IMR-90 (cell line): ENCODE results near the gene PFKP. TPM values are rescaled to one million over a fixed set of nuclear protein-coding genes. Genes with fewer than 3 reads are reported as not detected.

ENCODE experiments used
- ATAC-seq: fragments of 200-7000 bp; cut with Tn5 transposase; 2 replicates; pipeline ENCODE4 v1.9.1; 2020; ENCODE audit warnings: low read depth, mild to moderate bottlenecking, moderate library complexity
- BruUV-seq: library from RNA; stranded (reverse); fragments of 400-500 nt; replicated peaks from 2 replicates; lab custom pipeline; 2021; lab: Mats Ljungman, UMichigan
- CTCF ChIA-PET: fragments of 300-600 bp; formaldehyde crosslinking; extraction: SDS; loops from one replicate; lab custom pipeline; 2021; ENCODE audit warnings: antibody characterized with exemption; lab: Yijun Ruan, JAX
- POLR2A ChIA-PET: fragments of 300-600 bp; sonication (Branson Sonifier 250); formaldehyde crosslinking; loops from one replicate; lab custom pipeline; 2022; ENCODE audit warnings: antibody characterized with exemption; ENCODE audit not compliant: unreplicated experiment; lab: Charles Lee
- DNase-seq: peaks from one replicate; pipeline ENCODE4 v3.0.0; 2013
- H2AFZ ChIP-seq: replicated peaks from 2 replicates; pipeline ENCODE3; 2013; ENCODE audit warnings: low read length, mild to moderate bottlenecking; ENCODE audit not compliant: poor library complexity
- H2AK5ac ChIP-seq: 2 replicates; pipeline ENCODE4 v1.6.1; 2013; ENCODE audit warnings: low read depth, low read length, inconsistent platforms
- H2AK9ac ChIP-seq: replicated peaks from 2 replicates; pipeline ENCODE3; 2013; ENCODE audit warnings: mild to moderate bottlenecking, low read depth, low read length, moderate library complexity; ENCODE audit not compliant: poor library complexity
- H2BK120ac ChIP-seq: 2 replicates; pipeline ENCODE4 v1.6.1; 2013; ENCODE audit warnings: low read depth, low read length, inconsistent platforms
- H2BK15ac ChIP-seq: 3 replicates; pipeline ENCODE4 v1.6.1; 2013; ENCODE audit warnings: low read depth, low read length, inconsistent platforms
- H2BK20ac ChIP-seq: 2 replicates; pipeline ENCODE4 v1.6.1; 2013; ENCODE audit warnings: low read depth, mild to moderate bottlenecking, inconsistent platforms, low read length, moderate library complexity
- H2BK5ac ChIP-seq: 2 replicates; pipeline ENCODE4 v1.6.1; 2013; ENCODE audit warnings: mild to moderate bottlenecking, low read depth, low read length, inconsistent platforms; ENCODE audit not compliant: poor library complexity, severe bottlenecking
- H3K14ac ChIP-seq: replicated peaks from 2 replicates; pipeline ENCODE4 v1.6.1; 2013; ENCODE audit warnings: low read depth, low read length, inconsistent platforms
- H3K18ac ChIP-seq: 2 replicates; pipeline ENCODE4 v1.6.1; 2013; ENCODE audit warnings: low read depth, low read length, control low read depth
- H3K23ac ChIP-seq: 2 replicates; pipeline ENCODE4 v1.6.1; 2013; ENCODE audit warnings: low read depth, low read length, inconsistent platforms
- H3K27ac ChIP-seq: 2 replicates; pipeline ENCODE4 v1.5.1; 2013; ENCODE audit warnings: mild to moderate bottlenecking, control low read depth, low read length; ENCODE audit not compliant: insufficient read depth
- H3K27me3 ChIP-seq: 2 replicates; pipeline ENCODE4 v1.6.1; 2013; ENCODE audit warnings: low read length; ENCODE audit not compliant: control insufficient read depth, insufficient read depth
- H3K36me3 ChIP-seq: 2 replicates; pipeline ENCODE4 v1.6.1; 2013; ENCODE audit warnings: low read length, mixed read lengths; ENCODE audit not compliant: control insufficient read depth, insufficient read depth
- H3K4ac ChIP-seq: 2 replicates; pipeline ENCODE4 v1.6.1; 2013; ENCODE audit warnings: low read depth, low read length, inconsistent platforms
- H3K4me1 ChIP-seq: 2 replicates; pipeline ENCODE4 v1.6.1; 2013; ENCODE audit warnings: low read length, mixed read lengths; ENCODE audit not compliant: control insufficient read depth, insufficient read depth
- H3K4me2 ChIP-seq: 2 replicates; pipeline ENCODE4 v1.6.1; 2013; ENCODE audit warnings: low read depth, mild to moderate bottlenecking, control low read depth, low read length, moderate library complexity
- H3K4me3 ChIP-seq: 2 replicates; pipeline ENCODE4 v1.5.1; 2013; ENCODE audit warnings: low read depth, mild to moderate bottlenecking, control low read depth, low read length, moderate library complexity; ENCODE audit not compliant: insufficient read depth
- H3K56ac ChIP-seq: 2 replicates; pipeline ENCODE4 v1.6.1; 2013; ENCODE audit warnings: low read length, inconsistent platforms; ENCODE audit not compliant: insufficient read depth; ENCODE audit errors: extremely low read depth
- H3K79me1 ChIP-seq, 2 experiments: 2 replicates each; pipeline ENCODE4 v1.6.1; 2013; ENCODE audit warnings: low read length in 2 of 2, inconsistent platforms in 1 of 2, low read depth in 1 of 2
- H3K9ac ChIP-seq: 2 replicates; pipeline ENCODE4 v1.6.1; 2013; ENCODE audit warnings: low read depth, low read length, control low read depth
- H3K9me1 ChIP-seq: 2 replicates; pipeline ENCODE4 v1.6.1; 2013; ENCODE audit warnings: low read length, inconsistent platforms; ENCODE audit not compliant: insufficient read depth
- H3K9me3 ChIP-seq: 2 replicates; pipeline ENCODE4 v1.6.1; 2013; ENCODE audit warnings: low read length; ENCODE audit not compliant: control insufficient read depth, insufficient read depth
- H4K20me1 ChIP-seq: 2 replicates; pipeline ENCODE4 v1.6.1; 2013; ENCODE audit warnings: low read length, inconsistent platforms; ENCODE audit not compliant: insufficient read depth
- H4K5ac ChIP-seq: 2 replicates; pipeline ENCODE4 v1.6.1; 2013; ENCODE audit warnings: mild to moderate bottlenecking, low read depth, low read length, control low read depth
- H4K8ac ChIP-seq, 2 experiments: 2 replicates each; pipeline ENCODE4 v1.6.1; 2013; ENCODE audit warnings: low read depth in 2 of 2, low read length in 2 of 2, control low read depth in 1 of 2, inconsistent platforms in 1 of 2
- H4K91ac ChIP-seq: 2 replicates; pipeline ENCODE4 v1.6.1; 2013; ENCODE audit warnings: low read depth, low read length, inconsistent platforms; ENCODE audit not compliant: insufficient read depth
- CHD1 ChIP-seq: IDR thresholded peaks from 2 replicates; pipeline ENCODE4 v1.6.1; 2012; ENCODE audit warnings: low read depth, low read length, improper control_type of control experiment
- ELK1 ChIP-seq: fragments of 150-350 bp; IDR thresholded peaks from 2 replicates; pipeline ENCODE4 v1.6.1; 2016; ENCODE audit warnings: low read depth, mild to moderate bottlenecking, low read length, moderate library complexity, borderline replicate concordance
- MAFK ChIP-seq: IDR thresholded peaks from 2 replicates; pipeline ENCODE4 v1.6.1; 2012; ENCODE audit warnings: low read depth, low read length, improper control_type of control experiment
- MAZ ChIP-seq: IDR thresholded peaks from 2 replicates; pipeline ENCODE4 v1.6.1; 2012; ENCODE audit warnings: low read depth, mild to moderate bottlenecking, low read length, improper control_type of control experiment, moderate library complexity, borderline replicate concordance
- MXI1 ChIP-seq: IDR thresholded peaks from 2 replicates; pipeline ENCODE4 v1.6.1; 2012; ENCODE audit warnings: low read depth, mild to moderate bottlenecking, low read length, moderate library complexity, borderline replicate concordance
- NFE2L2 ChIP-seq: fragments of 150-350 bp; IDR thresholded peaks from 2 replicates; pipeline ENCODE4 v1.6.1; 2016; ENCODE audit warnings: low read depth, mild to moderate bottlenecking, low read length
- POLR2A ChIP-seq: IDR thresholded peaks from 2 replicates; pipeline ENCODE4 v1.6.1; 2012; ENCODE audit warnings: mild to moderate bottlenecking, low read depth, low read length
- RCOR1 ChIP-seq: IDR thresholded peaks from 2 replicates; pipeline ENCODE4 v1.6.1; 2012; ENCODE audit warnings: mild to moderate bottlenecking, low read length, improper control_type of control experiment; ENCODE audit not compliant: insufficient replicate concordance
- RFX5 ChIP-seq: IDR thresholded peaks from 2 replicates; pipeline ENCODE4 v1.8.0; 2012; ENCODE audit warnings: low read depth, mild to moderate bottlenecking, low read length, moderate library complexity
- WGBS, 2 experiments: methylation state at CpG; one replicate each; pipeline versions ENCODE4 v1.1.5 to v1.1.7; 2013; ENCODE audit warnings: missing lambda C conversion rate in 2 of 2; ENCODE audit not compliant: insufficient read length in 1 of 2; ENCODE audit errors: extremely low coverage in 2 of 2; 5-methylcytosine and 5-hydroxymethylcytosine counted together
- dilution Hi-C: fragments of 300-500 bp; cut with HindIII; formaldehyde crosslinking; loops from one replicate; pipeline ENCODE4 v1.14.3; 2018; ENCODE audit warnings: low sequenced_read_pairs; ENCODE audit not compliant: unreplicated experiment
- in situ Hi-C: fragments of 300-500 bp; cut with MboI; formaldehyde crosslinking; loops from 3 replicates; pipeline ENCODE4 v1.14.3; 2019; ENCODE audit warnings: low sequenced_read_pairs, inconsistent platforms, mixed read lengths
- intact Hi-C: fragments of 100-400 bp; cut with micrococcal nuclease; formaldehyde crosslinking; loops from 2 replicates; pipeline ENCODE4 v1.10.0; 2022
- polyA plus RNA-seq, 3 experiments: library from polyadenylated mRNA; depleted of rRNA; stranded (reverse); fragments of >200 nt; gene quantifications; 2 replicates each; pipeline ENCODE4 v1.2.3, GENCODE V29; 2012; ENCODE audit warnings: low replicate concordance in 1 of 3
- total RNA-seq: library from RNA; depleted of rRNA; stranded (reverse); fragments of >200 nt; gene quantifications from 2 replicates; pipeline ENCODE4 v1.2.3, GENCODE V29; 2012
- TF ChIP-seq, protein P1 (sequence below): conservative IDR thresholded peaks from 2 replicates; pipeline ENCODE4 v1.5.1; 2012; ENCODE audit warnings: mild to moderate bottlenecking, low read depth, low read length, improper control_type of control experiment

PFKP gene
- total and polyA plus RNA-seq, 2 of the 4 experiments (the other 2 are of a cell fraction), result 223 to 294 TPM

GRCh38 chr10:3090914-3091787 lies 23.8 kb downstream of the PFKP start (continued):
- no peak for TF ChIP-seq ELK1

DNA sequence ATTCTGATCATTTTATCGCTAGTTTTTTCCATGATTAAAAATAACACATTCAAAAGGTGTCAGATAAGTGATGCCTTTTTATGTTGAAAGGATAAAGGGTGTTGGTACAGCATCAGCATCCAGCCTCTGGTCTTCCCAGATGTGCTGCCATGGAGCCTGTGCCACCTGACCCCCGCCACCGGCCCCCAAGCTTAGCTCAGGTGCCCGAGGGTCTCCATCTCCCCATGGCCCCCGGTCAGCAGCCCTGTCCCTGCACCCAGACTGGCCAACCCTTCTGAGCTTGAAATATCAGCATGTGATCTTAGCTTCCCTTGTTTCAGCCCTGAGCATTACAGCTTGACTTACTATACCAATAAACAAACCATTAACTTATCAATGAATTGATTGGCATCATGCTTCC lies 24.6 kb downstream of the PFKP start:
- intact Hi-C loops, result no loop called here
- TF ChIP-seq, protein P1, sequence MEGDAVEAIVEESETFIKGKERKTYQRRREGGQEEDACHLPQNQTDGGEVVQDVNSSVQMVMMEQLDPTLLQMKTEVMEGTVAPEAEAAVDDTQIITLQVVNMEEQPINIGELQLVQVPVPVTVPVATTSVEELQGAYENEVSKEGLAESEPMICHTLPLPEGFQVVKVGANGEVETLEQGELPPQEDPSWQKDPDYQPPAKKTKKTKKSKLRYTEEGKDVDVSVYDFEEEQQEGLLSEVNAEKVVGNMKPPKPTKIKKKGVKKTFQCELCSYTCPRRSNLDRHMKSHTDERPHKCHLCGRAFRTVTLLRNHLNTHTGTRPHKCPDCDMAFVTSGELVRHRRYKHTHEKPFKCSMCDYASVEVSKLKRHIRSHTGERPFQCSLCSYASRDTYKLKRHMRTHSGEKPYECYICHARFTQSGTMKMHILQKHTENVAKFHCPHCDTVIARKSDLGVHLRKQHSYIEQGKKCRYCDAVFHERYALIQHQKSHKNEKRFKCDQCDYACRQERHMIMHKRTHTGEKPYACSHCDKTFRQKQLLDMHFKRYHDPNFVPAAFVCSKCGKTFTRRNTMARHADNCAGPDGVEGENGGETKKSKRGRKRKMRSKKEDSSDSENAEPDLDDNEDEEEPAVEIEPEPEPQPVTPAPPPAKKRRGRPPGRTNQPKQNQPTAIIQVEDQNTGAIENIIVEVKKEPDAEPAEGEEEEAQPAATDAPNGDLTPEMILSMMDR, result no peak
- TF ChIP-seq ELK1, result no peak
- TF ChIP-seq NFE2L2, result no peak
- TF ChIP-seq RCOR1, result no peak
- TF ChIP-seq CHD1, result no peak
- no peak for TF ChIP-seq RFX5
- no peak for TF ChIP-seq MXI1
- no peak for TF ChIP-seq POLR2A
- TF ChIP-seq MAFK, result no peak
- TF ChIP-seq MAZ, result no peak

More for the DNA sequence above, 24.6 kb downstream of the PFKP start:
- Histone ChIP-seq H3K14ac (peak overlapping the region; percentile 73), H3K4me2 (no peak overlapping the region), H2AK5ac (peak overlapping the region; percentile 83; the same call in 1 of the 2 replicates), H4K5ac (peak overlapping the region; percentile 44; the same call in 1 of the 2 replicates), H3K36me3 (peaks cover 19% of the 10 kb centered on the region), H2BK120ac (peak overlapping the region; percentile 76; the same call in 1 of the 2 replicates), H4K8ac (peak overlapping the region; percentile 11 to 55; a peak in 3 of 4 replicates), H4K91ac (peak overlapping the region; percentile 31), H3K4ac (peak overlapping the region; percentile 83), H3K56ac (no peak overlapping the region), H2BK5ac (peak overlapping the region; percentile 89), H3K79me1 (peaks cover 20 to 70% of the 10 kb centered on the region in 2 experiments), H3K23ac (peak overlapping the region; percentile 82; the same call in 1 of the 2 replicates), H3K27me3 (no peaks in the 10 kb centered on the region), H3K18ac (peak overlapping the region; percentile 44; the same call in 1 of the 2 replicates), H3K9me1 (peaks cover 33% of the 10 kb centered on the region), H2BK20ac (peak overlapping the region; percentile 51), H2AK9ac (no peak overlapping the region), H3K4me1 (peaks cover 39% of the 10 kb centered on the region), H3K9ac (no peak overlapping the region), H4K20me1 (peaks cover 41% of the 10 kb centered on the region), H3K9me3 (no peaks in the 10 kb centered on the region), H2BK15ac (peak overlapping the region; percentile 79; the same call in 2 of the 3 replicates), H3K27ac (peak overlapping the region; percentile 21; the same call in 1 of the 2 replicates), H2AFZ (no peak overlapping the region), H3K4me3 (no peak overlapping the region)
- CTCF ChIA-PET, result interaction anchor here (1.0 kb wide), 1 partner anchor 114 kb away, joined by 4 read pairs; no protein-coding TSS in a partner anchor
- no peak for DNase-seq
- in situ Hi-C loops, result no loop called here
- POLR2A ChIA-PET, result no interaction called here
- WGBS, 2 experiments, result 92% methylated on average over 4 of the region's 5 CpGs; no CpG with 5 or more reads in 1 of the 2 experiments
- dilution Hi-C loops, result no loop called here
- ATAC-seq, result no peak
- no TSS peak for BruUV-seq
